CD1c-positive myeloid dendritic cell (primary cell): ENCODE data around the gene PCDHGB6.
"Not testable (repeated sequence)": the region's sequence is repeated elsewhere in the genome, so short reads cannot be mapped to it uniquely, and the experiment has no call there.

Experiments used
- DNase-seq: peaks from one replicate; pipeline ENCODE4 v3.0.0-alpha.2; 2016; ENCODE audit errors: extremely low spot score

The PCDHGB6 gene

GRCh38 chr5:141388661-141389060 lies 19.2 kb upstream of the PCDHGB6 start:
- no peak for DNase-seq

- no peak for DNase-seq
Measured at GRCh38 chr5:141389153-141390042, 18.4 kb upstream of the PCDHGB6 start.

- no peak for DNase-seq
Measured at GRCh38 chr5:141392429-141393198, 15.2 kb upstream of the PCDHGB6 start, which contains the start of gene PCDHGA8. Gene PCDHGA8 (plus strand): TSS chr5:141392633. CDS start chr5:141392814, 181 bp downstream.

GRCh38 chr5:141393267-141393666 lies 14.6 kb upstream of the PCDHGB6 start:
- DNase-seq = no peak

GRCh38 chr5:141394401-141395187 lies 13.2 kb upstream of the PCDHGB6 start:
- not testable (repeated sequence) for DNase-seq

- peak; percentile 62 for DNase-seq
Measured at GRCh38 chr5:141397756-141398551, 9.9 kb upstream of the PCDHGB6 start, which contains the start of gene PCDHGB5. Gene PCDHGB5 (plus strand): TSS chr5:141397947. CDS start chr5:141398128, 181 bp downstream.

- DNase-seq = no peak
Measured at GRCh38 chr5:141398608-141399007, 9.2 kb upstream of the PCDHGB6 start.

GRCh38 chr5:141399555-141400258 lies 8.1 kb upstream of the PCDHGB6 start:
- no peak for DNase-seq

- DNase-seq = peak; percentile 53
Measured at GRCh38 chr5:141402553-141403243, 5.1 kb upstream of the PCDHGB6 start, which contains the start of gene PCDHGA9. Gene PCDHGA9 (plus strand): TSS chr5:141402778. CDS start chr5:141402953, 175 bp downstream.

GRCh38 chr5:141403387-141403786 lies 4.4 kb upstream of the PCDHGB6 start:
- no peak for DNase-seq

GRCh38 chr5:141409598-141410306 lies 1.9 kb downstream of the PCDHGB6 start:
- DNase-seq = no peak

- no peak for DNase-seq
Measured at GRCh38 chr5:141411575-141411974, 3.8 kb downstream of the PCDHGB6 start.

GRCh38 chr5:141412854-141413539 lies 5.2 kb downstream of the PCDHGB6 start, which contains the start of gene PCDHGA10:
Gene PCDHGA10 (plus strand): TSS chr5:141412987. CDS start chr5:141413176, 189 bp downstream.
- peak; percentile 72 for DNase-seq

- DNase-seq = no peak
Measured at GRCh38 chr5:141413540-141414069, 5.8 kb downstream of the PCDHGB6 start.

- DNase-seq = not testable (repeated sequence)
Measured at GRCh38 chr5:141414548-141415274, 6.9 kb downstream of the PCDHGB6 start.

- not testable (repeated sequence) for DNase-seq
Measured at GRCh38 chr5:141415275-141415618, 7.4 kb downstream of the PCDHGB6 start.

GRCh38 chr5:141417494-141418172 lies 9.8 kb downstream of the PCDHGB6 start, which contains the start of gene PCDHGB7:
Gene PCDHGB7 (plus strand): TSS chr5:141417677. CDS start chr5:141417860, 183 bp downstream.
- DNase-seq = peak; percentile 80
